ENCODE measurements around the gene CHRNA7.

CHRNA7 gene

DNA sequence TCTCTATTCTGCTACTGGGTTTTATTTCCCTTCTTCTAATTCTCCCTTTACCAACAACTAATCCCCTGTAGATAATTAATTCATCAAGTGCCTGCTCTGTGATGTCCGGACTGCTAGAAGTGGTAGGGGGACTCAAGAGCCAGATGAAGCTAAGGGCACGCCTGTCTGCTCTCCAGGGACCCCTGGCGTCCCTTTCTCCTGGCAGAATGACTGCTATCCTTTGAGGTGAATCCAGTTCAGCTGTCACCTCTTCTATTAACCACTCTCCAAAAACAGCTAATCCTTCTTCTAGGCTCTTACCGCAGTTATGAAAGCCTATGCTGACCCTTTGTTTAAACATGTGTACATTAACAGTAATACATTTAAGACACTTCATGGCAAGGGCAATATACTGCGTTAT lies 1.4 kb upstream of the CHRNA7 start:
- TF ChIP-seq POLR2A (IDR thresholded peaks at IDR 0.05; ENCODE audit: low read depth, low read length) (no peak), SPI1 (IDR thresholded peaks at IDR 0.05; ENCODE audit: low read depth, low read length) (no peak), POLR2AphosphoS5 (IDR thresholded peaks at IDR 0.05; ENCODE audit: low read depth, low read length) (no peak), PAX5 (IDR thresholded peaks at IDR 0.05; ENCODE audit: insufficient read depth, low read length, severe bottlenecking) (no peak), TAF1 (IDR thresholded peaks at IDR 0.05; ENCODE audit: low read depth, low read length) (no peak), POU2F2 (IDR thresholded peaks at IDR 0.05; ENCODE audit: low read depth, low read length) (no peak)
- DNase-seq (ENCODE audit: insufficient read length, low spot score) (no peak), FAIRE-seq (no peak)

DNA sequence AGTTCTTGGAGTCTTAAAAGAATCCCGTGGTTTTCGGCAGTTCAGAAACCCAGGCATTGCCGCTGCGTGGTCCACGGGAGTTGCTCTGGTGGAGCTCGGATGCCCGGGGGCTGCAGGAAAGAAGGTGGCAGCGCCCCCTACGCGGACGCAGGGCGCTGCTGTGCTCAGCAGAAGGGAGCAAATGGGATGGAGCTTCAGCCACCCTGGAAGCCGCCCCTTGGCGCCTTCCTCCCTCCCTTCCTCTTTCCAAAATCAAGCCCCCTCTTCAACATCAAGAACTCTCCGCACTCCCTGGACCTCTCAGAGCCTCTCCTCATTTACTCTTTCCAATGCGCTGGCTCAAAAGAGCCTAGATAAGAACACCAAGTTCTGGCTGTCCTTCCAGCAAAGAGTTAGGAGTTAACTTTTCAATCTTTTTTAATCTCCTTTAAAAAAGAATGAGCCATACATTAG lies 880 bp upstream of the CHRNA7 start:
- no peak for DNase-seq (ENCODE audit: insufficient read length, low spot score)

DNA sequence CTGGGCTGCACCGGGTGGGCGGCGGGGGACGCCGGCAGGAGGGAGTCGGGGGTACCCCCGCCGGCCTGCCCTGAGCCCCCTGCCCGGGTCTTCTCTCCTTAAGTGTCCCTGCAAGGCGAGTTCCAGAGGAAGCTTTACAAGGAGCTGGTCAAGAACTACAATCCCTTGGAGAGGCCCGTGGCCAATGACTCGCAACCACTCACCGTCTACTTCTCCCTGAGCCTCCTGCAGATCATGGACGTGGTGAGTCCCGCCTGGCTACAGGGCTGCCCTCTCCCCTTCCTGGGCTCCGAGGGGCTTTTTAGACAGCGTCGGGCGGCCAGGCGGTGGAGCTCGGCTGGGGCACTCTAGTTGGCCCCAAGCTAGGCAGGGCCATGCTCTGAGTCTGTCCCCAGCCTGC lies 480 bp downstream of the CHRNA7 start:
- DNase-seq (ENCODE audit: insufficient read length, low spot score), result no peak

More for the DNA sequence above, 880 bp upstream of the CHRNA7 start:
- FAIRE-seq, result no peak
- no peak for TF ChIP-seq POLR2AphosphoS5 (IDR thresholded peaks at IDR 0.05; ENCODE audit: low read depth, low read length)

DNA sequence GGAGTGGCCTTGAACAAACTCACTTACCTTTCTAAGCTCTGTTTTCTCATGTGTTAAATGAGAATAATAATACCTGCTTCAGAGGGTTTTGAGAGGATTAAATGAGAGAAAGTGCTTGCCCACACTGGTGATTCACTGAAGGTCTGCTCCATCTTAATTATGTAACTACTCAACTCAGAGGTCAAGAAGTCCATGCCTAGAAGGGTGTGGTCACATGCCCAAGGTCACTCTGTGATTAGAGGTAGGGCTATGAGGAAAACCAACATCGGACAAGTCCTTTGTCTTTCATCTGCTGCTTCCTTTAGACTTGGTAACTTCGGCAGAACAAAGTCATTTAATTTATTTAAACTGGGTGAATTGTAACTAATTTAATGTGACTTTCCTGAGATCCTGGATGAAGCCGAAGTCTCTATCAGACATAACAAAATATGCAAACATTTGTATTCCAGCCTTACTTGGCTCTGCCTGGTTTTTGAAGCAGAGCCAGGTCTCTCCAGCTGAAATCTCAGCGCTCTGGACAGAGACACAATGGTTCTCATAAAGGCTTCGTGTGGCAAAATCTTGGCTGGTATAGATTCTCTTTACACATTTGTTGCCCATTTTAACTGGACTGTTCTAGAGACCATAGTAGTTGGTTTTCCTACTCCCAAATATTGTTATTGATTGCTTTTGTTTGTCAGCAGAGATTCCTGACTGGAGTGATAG lies 3.0 kb downstream of the CHRNA7 start:
- TF ChIP-seq POLR2A (IDR thresholded peaks at IDR 0.05; ENCODE audit: low read depth, low read length) (no peak), POU2F2 (IDR thresholded peaks at IDR 0.05; ENCODE audit: low read depth, low read length) (no peak), PAX5 (IDR thresholded peaks at IDR 0.05; ENCODE audit: insufficient read depth, low read length, severe bottlenecking) (no peak), SPI1 (IDR thresholded peaks at IDR 0.05; ENCODE audit: low read depth, low read length) (no peak), TAF1 (IDR thresholded peaks at IDR 0.05; ENCODE audit: low read depth, low read length) (no peak), POLR2AphosphoS5 (IDR thresholded peaks at IDR 0.05; ENCODE audit: low read depth, low read length) (no peak)
- FAIRE-seq, result no peak

More for the DNA sequence above, 480 bp downstream of the CHRNA7 start:
- TF ChIP-seq SPI1 (IDR thresholded peaks at IDR 0.05; ENCODE audit: low read depth, low read length), result no peak
- TF ChIP-seq POLR2AphosphoS5 (IDR thresholded peaks at IDR 0.05; ENCODE audit: low read depth, low read length), result no peak
- no peak for TF ChIP-seq POU2F2 (IDR thresholded peaks at IDR 0.05; ENCODE audit: low read depth, low read length)
- TF ChIP-seq TAF1 (IDR thresholded peaks at IDR 0.05; ENCODE audit: low read depth, low read length), result no peak
- no peak for FAIRE-seq

DNA sequence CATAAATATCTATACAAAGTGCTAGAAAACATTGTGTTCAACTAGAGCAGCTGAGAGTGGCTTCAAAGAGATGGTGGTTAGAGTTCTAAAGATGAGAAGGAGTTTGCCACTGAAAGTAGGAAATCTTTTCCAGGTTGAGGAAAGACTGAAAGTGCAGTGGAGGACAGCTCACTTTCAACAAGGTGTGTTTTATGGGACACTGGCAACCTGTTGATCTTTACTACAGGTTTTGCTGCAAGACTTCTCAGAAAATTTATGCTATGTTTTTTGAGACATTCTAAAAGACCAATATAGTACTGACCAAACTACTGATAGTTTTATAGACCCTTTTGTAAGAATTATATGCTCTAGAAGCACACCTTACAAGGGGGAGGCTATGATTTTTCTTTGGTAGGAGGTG lies 3.8 kb downstream of the CHRNA7 start:
- DNase-seq (ENCODE audit: insufficient read length, low spot score) (no peak), FAIRE-seq (no peak)
- no peak for TF ChIP-seq SPI1 (IDR thresholded peaks at IDR 0.05; ENCODE audit: low read depth, low read length)
- TF ChIP-seq PAX5 (IDR thresholded peaks at IDR 0.05; ENCODE audit: insufficient read depth, low read length, severe bottlenecking), result no peak
- TF ChIP-seq POLR2AphosphoS5 (IDR thresholded peaks at IDR 0.05; ENCODE audit: low read depth, low read length), result no peak
- no peak for TF ChIP-seq TAF1 (IDR thresholded peaks at IDR 0.05; ENCODE audit: low read depth, low read length)
- TF ChIP-seq POU2F2 (IDR thresholded peaks at IDR 0.05; ENCODE audit: low read depth, low read length), result no peak
- no peak for TF ChIP-seq POLR2A (IDR thresholded peaks at IDR 0.05; ENCODE audit: low read depth, low read length)

More for the DNA sequence above, 3.0 kb downstream of the CHRNA7 start:
- no peak for DNase-seq (ENCODE audit: insufficient read length, low spot score)

DNA sequence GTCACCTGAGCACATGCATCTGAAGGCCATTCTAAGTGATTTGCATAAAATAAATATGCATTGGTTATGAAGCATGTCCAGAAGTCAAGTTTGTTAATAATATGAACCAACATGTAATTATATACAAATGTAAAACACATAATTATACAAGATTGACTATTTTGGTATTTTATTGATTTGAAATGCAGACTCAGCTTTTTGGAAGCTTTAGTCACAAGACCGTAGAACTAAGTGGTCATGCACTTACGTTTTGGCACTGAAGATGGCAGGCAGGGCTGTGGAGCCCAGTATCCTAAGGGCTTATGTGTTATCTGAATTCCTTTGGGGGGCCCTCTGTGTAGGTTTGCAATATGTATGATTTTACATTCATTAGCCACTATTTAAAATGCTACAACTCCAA lies 5.0 kb downstream of the CHRNA7 start:
- no peak for FAIRE-seq
- TF ChIP-seq SPI1 (IDR thresholded peaks at IDR 0.05; ENCODE audit: low read depth, low read length), result no peak
- no peak for TF ChIP-seq POU2F2 (IDR thresholded peaks at IDR 0.05; ENCODE audit: low read depth, low read length)
- no peak for TF ChIP-seq POLR2A (IDR thresholded peaks at IDR 0.05; ENCODE audit: low read depth, low read length)
- DNase-seq (ENCODE audit: insufficient read length, low spot score), result no peak

DNA sequence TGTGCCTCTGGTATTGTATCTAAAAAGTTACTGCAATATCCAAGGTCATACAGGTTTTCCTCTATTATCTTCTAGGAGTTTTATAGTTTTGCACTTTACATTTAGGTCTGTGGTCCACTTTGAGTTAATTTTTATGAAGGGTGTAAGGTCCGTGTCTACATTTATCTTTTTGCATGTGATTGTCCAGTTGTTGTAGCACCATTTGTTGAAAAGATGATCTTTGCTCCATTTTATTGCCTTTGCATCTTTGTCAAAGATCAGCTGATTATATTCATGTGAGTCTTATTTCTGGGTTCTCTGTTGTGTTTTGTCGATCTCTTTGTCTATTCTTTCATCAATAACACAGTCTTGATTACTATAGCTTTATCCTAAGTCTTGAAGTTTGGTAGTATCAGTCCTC lies 6.7 kb downstream of the CHRNA7 start:
- DNase-seq (ENCODE audit: insufficient read length, low spot score), result no peak
- TF ChIP-seq SPI1 (IDR thresholded peaks at IDR 0.05; ENCODE audit: low read depth, low read length) (no peak), PAX5 (IDR thresholded peaks at IDR 0.05; ENCODE audit: insufficient read depth, low read length, severe bottlenecking) (no peak), POLR2A (IDR thresholded peaks at IDR 0.05; ENCODE audit: low read depth, low read length) (no peak), TAF1 (IDR thresholded peaks at IDR 0.05; ENCODE audit: low read depth, low read length) (no peak), POU2F2 (IDR thresholded peaks at IDR 0.05; ENCODE audit: low read depth, low read length) (no peak), POLR2AphosphoS5 (IDR thresholded peaks at IDR 0.05; ENCODE audit: low read depth, low read length) (no peak)
- no peak for FAIRE-seq

DNA sequence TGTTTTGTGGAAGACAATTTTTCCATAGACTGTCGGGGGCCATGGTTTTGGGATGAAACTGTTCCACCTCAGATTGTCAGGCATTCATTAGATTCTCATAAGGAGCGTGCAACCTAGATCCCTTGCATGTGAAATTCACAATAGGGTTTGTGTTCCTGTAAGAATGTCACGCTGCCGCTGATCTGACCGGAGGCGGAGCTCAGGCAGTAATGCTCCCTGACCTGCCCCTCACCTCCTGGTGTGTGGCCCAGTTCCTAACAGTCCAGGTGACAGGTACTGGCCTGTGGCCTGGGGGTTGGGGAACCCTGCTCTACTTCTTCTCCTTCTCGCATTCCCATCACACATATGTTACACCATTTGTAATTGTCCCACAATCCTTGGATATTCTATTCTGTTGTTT lies 11.0 kb downstream of the CHRNA7 start:
- TF ChIP-seq SPI1 (IDR thresholded peaks at IDR 0.05; ENCODE audit: low read depth, low read length) (no peak), POU2F2 (IDR thresholded peaks at IDR 0.05; ENCODE audit: low read depth, low read length) (no peak), POLR2AphosphoS5 (IDR thresholded peaks at IDR 0.05; ENCODE audit: low read depth, low read length) (no peak), POLR2A (IDR thresholded peaks at IDR 0.05; ENCODE audit: low read depth, low read length) (no peak), PAX5 (IDR thresholded peaks at IDR 0.05; ENCODE audit: insufficient read depth, low read length, severe bottlenecking) (no peak), TAF1 (IDR thresholded peaks at IDR 0.05; ENCODE audit: low read depth, low read length) (no peak)
- no peak for FAIRE-seq
- no peak for DNase-seq (ENCODE audit: insufficient read length, low spot score)

DNA sequence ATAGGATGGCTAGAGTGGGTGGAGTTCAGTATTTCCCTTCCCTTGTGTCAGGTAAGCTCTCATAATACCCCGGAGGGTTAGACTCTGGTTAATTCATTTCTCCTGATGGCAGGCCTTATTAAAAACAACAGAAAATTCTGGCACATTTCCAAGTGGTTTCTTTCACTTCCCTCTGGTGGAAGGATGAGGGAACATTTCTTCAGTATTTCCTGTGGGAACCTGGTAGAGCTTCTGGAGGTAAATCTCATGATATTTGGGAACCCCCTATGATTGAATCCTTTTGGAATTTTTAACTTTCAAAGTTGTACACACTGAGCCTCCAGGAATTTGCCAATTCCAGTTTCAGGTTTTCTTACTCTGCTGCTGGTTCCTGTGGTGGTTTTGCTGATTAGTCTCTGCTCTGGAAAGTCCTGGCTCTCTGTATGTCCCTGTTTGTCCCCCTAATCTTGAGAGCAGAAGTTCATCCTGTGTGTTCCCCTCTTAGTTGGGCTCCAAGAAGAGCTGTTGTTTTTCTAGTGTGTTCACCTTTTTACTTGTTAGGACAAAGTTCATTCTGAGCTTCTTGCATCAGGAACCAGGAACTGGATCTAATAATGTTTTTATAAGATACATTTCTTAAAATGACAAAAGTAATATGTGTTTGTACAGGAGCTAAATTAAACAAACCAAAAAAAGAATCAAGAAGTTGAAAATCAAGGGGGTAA lies 12.1 kb downstream of the CHRNA7 start:
- DNase-seq (ENCODE audit: insufficient read length, low spot score) (no peak), FAIRE-seq (no peak)
- TF ChIP-seq POU2F2 (IDR thresholded peaks at IDR 0.05; ENCODE audit: low read depth, low read length) (no peak), SPI1 (IDR thresholded peaks at IDR 0.05; ENCODE audit: low read depth, low read length) (no peak), TAF1 (IDR thresholded peaks at IDR 0.05; ENCODE audit: low read depth, low read length) (no peak), POLR2A (IDR thresholded peaks at IDR 0.05; ENCODE audit: low read depth, low read length) (no peak), PAX5 (IDR thresholded peaks at IDR 0.05; ENCODE audit: insufficient read depth, low read length, severe bottlenecking) (no peak), POLR2AphosphoS5 (IDR thresholded peaks at IDR 0.05; ENCODE audit: low read depth, low read length) (no peak)

DNA sequence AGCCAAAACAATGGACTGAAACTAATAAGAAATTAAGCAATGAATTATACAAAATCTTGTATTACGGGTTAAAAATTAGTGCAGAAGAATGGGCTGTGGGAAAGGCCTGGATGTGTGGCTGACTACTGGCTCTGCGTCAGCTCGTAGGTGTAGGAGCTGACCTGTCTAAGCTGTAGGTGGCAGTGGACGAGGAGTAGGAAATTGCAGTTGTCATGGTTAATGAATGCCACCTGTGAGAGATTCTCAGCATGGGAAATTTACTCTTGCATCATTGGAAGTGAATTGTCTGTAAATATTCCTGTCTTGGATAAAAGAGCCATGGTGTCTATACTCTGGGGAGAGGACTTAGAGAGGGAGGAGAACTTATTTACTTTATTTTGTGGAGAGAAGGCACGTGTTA lies 23.4 kb downstream of the CHRNA7 start:
- FAIRE-seq, result no peak
- no peak for DNase-seq (ENCODE audit: insufficient read length, low spot score)
- no peak for TF ChIP-seq TAF1 (IDR thresholded peaks at IDR 0.05; ENCODE audit: low read depth, low read length)
- no peak for TF ChIP-seq SPI1 (IDR thresholded peaks at IDR 0.05; ENCODE audit: low read depth, low read length)
- TF ChIP-seq POU2F2 (IDR thresholded peaks at IDR 0.05; ENCODE audit: low read depth, low read length), result no peak
- no peak for TF ChIP-seq PAX5 (IDR thresholded peaks at IDR 0.05; ENCODE audit: insufficient read depth, low read length, severe bottlenecking)
- no peak for TF ChIP-seq POLR2A (IDR thresholded peaks at IDR 0.05; ENCODE audit: low read depth, low read length)
